SK-N-SH (cell line): Measurements from ENCODE around the gene RFXANK. TPM values are rescaled to one million over a fixed set of nuclear protein-coding genes. Genes with fewer than 3 reads are reported as not detected.
A peak's percentile ranks its signal among the peaks of the same experiment; 100 is the strongest.

Experiments used
- CTCF ChIA-PET: fragments of 300-600, 350-600 bp; formaldehyde crosslinking; extraction: SDS; loops from one replicate; lab custom pipeline; 2021; lab: Yijun Ruan, JAX
- POLR2A ChIA-PET: fragments of 350-600 bp; sonication (Branson Sonifier 250); formaldehyde crosslinking; extraction: SDS; loops from one replicate; lab custom pipeline; 2020; ENCODE audit warnings: antibody characterized with exemption, inconsistent platforms; lab: Yijun Ruan, JAX
- DNase-seq: peaks from one replicate; pipeline ENCODE4 v3.0.0; 2012
- H2AFZ ChIP-seq: fragments of 200-600 bp; sonication (generic); 2 replicates; pipeline ENCODE4 v1.8.1; 2016; ENCODE audit warnings: antibody characterized with exemption, mild to moderate bottlenecking, low read depth
- H3F3A ChIP-seq: fragments of 200-600 bp; sonication (generic); replicated peaks from 2 replicates; pipeline ENCODE3; 2016; ENCODE audit warnings: antibody characterized with exemption, mild to moderate bottlenecking; ENCODE audit not compliant: insufficient read depth
- H3K27ac ChIP-seq, 2 experiments: fragments of 200-500 bp in 1 of 2; fragments of 200-600 bp in 1 of 2; sonication (Bioruptor generic) in 1 of 2; sonication (generic), shearing (Covaris generic) in 1 of 2; 2 replicates each; pipeline versions ENCODE4 v1.5.1 to v1.6.1; 2014 to 2016; ENCODE audit warnings: low read depth in 2 of 2, inconsistent platforms in 1 of 2, low read length in 1 of 2, mild to moderate bottlenecking in 1 of 2, mixed read lengths in 1 of 2
- H3K27me3 ChIP-seq: fragments of 200-600 bp; sonication (generic), shearing (Covaris generic); 2 replicates; pipeline ENCODE4 v1.6.1; 2016; ENCODE audit warnings: mixed run types; ENCODE audit not compliant: insufficient read depth
- H3K36me3 ChIP-seq, 2 experiments: fragments of 200-500 bp in 1 of 2; fragments of 200-600 bp in 1 of 2; sonication (Bioruptor generic) in 1 of 2; sonication (generic) in 1 of 2; replicated peaks in 1 of 2; 2 replicates each; pipeline versions ENCODE3 to v1.5.1; 2014 to 2016; ENCODE audit warnings: low read length in 1 of 2, mild to moderate bottlenecking in 1 of 2; ENCODE audit not compliant: insufficient read depth in 2 of 2, control insufficient read depth in 1 of 2
- H3K4me1 ChIP-seq, 2 experiments: fragments of 200-500 bp in 1 of 2; fragments of 200-600 bp in 1 of 2; sonication (Bioruptor generic) in 1 of 2; sonication (generic), shearing (Covaris generic) in 1 of 2; 2 replicates each; pipeline versions ENCODE4 v1.5.1 to v1.6.1; 2014 to 2016; ENCODE audit warnings: low read depth in 1 of 2, low read length in 1 of 2, mixed run types in 1 of 2; ENCODE audit not compliant: insufficient read depth in 2 of 2, control insufficient read depth in 1 of 2
- H3K4me2 ChIP-seq: fragments of 200-600 bp; sonication (generic), shearing (Covaris generic); 2 replicates; pipeline ENCODE4 v1.6.1; 2017; ENCODE audit warnings: mixed run types
- H3K4me3 ChIP-seq, 2 experiments: fragments of 200-500 bp in 1 of 2; fragments of 200-600 bp in 1 of 2; sonication (Bioruptor generic) in 1 of 2; sonication (generic), shearing (Covaris generic) in 1 of 2; 2 replicates each; pipeline versions ENCODE4 v1.5.1 to v1.8.1; 2014 to 2016; ENCODE audit warnings: low read depth in 2 of 2, inconsistent platforms in 1 of 2, low read length in 1 of 2, mild to moderate bottlenecking in 1 of 2, mixed read lengths in 1 of 2, moderate library complexity in 1 of 2
- H3K79me2 ChIP-seq: fragments of 200-600 bp; sonication (generic); 2 replicates; pipeline ENCODE4 v1.8.1; 2017; ENCODE audit warnings: mild to moderate bottlenecking; ENCODE audit not compliant: insufficient read depth
- H3K9ac ChIP-seq: fragments of 200-600 bp; sonication (generic); 2 replicates; pipeline ENCODE4 v1.6.1; 2017; ENCODE audit warnings: mixed run types
- H3K9me2 ChIP-seq: fragments of 200-600 bp; sonication (generic); 2 replicates; pipeline ENCODE4 v1.6.1; 2017; ENCODE audit warnings: mixed run types
- H3K9me3 ChIP-seq: fragments of 200-600 bp; sonication (generic); 2 replicates; pipeline ENCODE4 v1.6.1; 2017; ENCODE audit warnings: mixed run types, mild to moderate bottlenecking, moderate library complexity
- H4K20me1 ChIP-seq: fragments of 200-600 bp; sonication (generic); 2 replicates; pipeline ENCODE4 v1.6.1; 2017; ENCODE audit warnings: mild to moderate bottlenecking, mixed run types; ENCODE audit not compliant: insufficient read depth
- EP300 ChIP-seq, 2 experiments: IDR thresholded peaks; 2 replicates each; pipeline versions ENCODE4 v1.4.0 to v1.6.1; 2012; ENCODE audit warnings: borderline replicate concordance in 1 of 2, low read depth in 1 of 2, low read length in 1 of 2
- FOXJ3 ChIP-seq: sonication (generic); formaldehyde crosslinking; IDR thresholded peaks from 2 replicates; pipeline ENCODE4 v1.5.1; 2020; ENCODE audit warnings: mild to moderate bottlenecking, missing genetic modification reagents
- FOXM1 ChIP-seq: IDR thresholded peaks from 2 replicates; pipeline ENCODE4 v1.4.0; 2012; ENCODE audit warnings: low read depth, mild to moderate bottlenecking
- MXI1 ChIP-seq: IDR thresholded peaks from 2 replicates; pipeline ENCODE4 v1.6.1; 2012; ENCODE audit warnings: mild to moderate bottlenecking, low read depth, low read length, improper control_type of control experiment
- NFIC ChIP-seq: IDR thresholded peaks from 2 replicates; pipeline ENCODE4 v1.4.0; 2012; ENCODE audit warnings: borderline replicate concordance
- RCOR1 ChIP-seq: fragments of 150-350 bp; IDR thresholded peaks from 2 replicates; pipeline ENCODE4 v1.6.1; 2017; ENCODE audit warnings: antibody characterized with exemption, low read length
- RFX5 ChIP-seq: IDR thresholded peaks from 2 replicates; pipeline ENCODE4 v1.6.1; 2012; ENCODE audit warnings: mild to moderate bottlenecking, improper control_type of control experiment, low read length
- TCF12 ChIP-seq: IDR thresholded peaks from 2 replicates; pipeline ENCODE4 v1.4.0; 2012
- TEAD4 ChIP-seq: IDR thresholded peaks from 2 replicates; pipeline ENCODE4 v1.4.0; 2012; ENCODE audit warnings: mild to moderate bottlenecking, borderline replicate concordance; ENCODE audit not compliant: insufficient read depth
- WGBS: methylation state at CpG from one replicate; pipeline ENCODE4 v1.1.6; 2017; ENCODE audit warnings: low lambda C conversion rate; 5-methylcytosine and 5-hydroxymethylcytosine counted together
- polyA plus RNA-seq, 3 experiments: library from polyadenylated mRNA; depleted of rRNA; stranded (reverse); fragments of >200 nt; gene quantifications; 2 replicates each; pipeline ENCODE4 v1.2.3, GENCODE V29; 2012
- TF ChIP-seq, protein P1 (sequence below): IDR thresholded peaks from 2 replicates; pipeline ENCODE4 v1.4.0; 2012; ENCODE audit warnings: low read depth
- TF ChIP-seq, protein P2 (sequence below): fragments of 150-350 bp; IDR thresholded peaks from 2 replicates; pipeline ENCODE4 v1.6.1; 2017; ENCODE audit warnings: antibody characterized with exemption, low read length, low read depth, borderline replicate concordance
- TF ChIP-seq, protein P3 (sequence below): IDR thresholded peaks from 2 replicates; pipeline ENCODE4 v1.6.1; 2012; ENCODE audit warnings: mild to moderate bottlenecking, low read depth, low read length, moderate library complexity

The RFXANK gene
- polyA plus RNA-seq, 1 of the 3 experiments (the other 2 are of a cell fraction) = 117 TPM

DNA sequence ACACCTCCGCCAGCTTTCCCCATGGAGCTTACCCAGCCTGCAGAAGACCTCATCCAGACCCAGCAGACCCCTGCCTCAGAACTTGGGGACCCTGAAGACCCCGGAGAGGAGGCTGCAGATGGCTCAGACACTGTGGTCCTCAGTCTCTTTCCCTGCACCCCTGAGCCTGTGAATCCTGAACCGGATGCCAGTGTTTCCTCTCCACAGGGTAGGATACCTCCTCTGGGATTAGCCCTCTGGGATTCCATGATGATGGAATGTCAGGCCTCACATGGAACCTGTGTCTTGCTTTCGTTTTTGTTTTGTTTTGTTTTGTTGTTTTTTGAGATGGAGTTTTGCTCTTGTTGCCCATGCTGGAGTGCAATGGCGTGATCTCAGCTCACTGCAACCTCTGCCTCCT is 1.9 kb downstream of the RFXANK start:
- H3K9ac ChIP-seq = peak overlapping the region; percentile 73; the same call in 1 of the 2 replicates
- peak overlapping the region; percentile 69 to 73; a peak in 1 of 4 replicates for H3K4me3 ChIP-seq
- H3K27me3 ChIP-seq = no peaks in the 10 kb centered on the region
- H3K4me1 ChIP-seq = peaks cover 11 to 14% of the 10 kb centered on the region in 2 experiments; a peak in 2 of 4 replicates
- ChIA-PET CTCF (no interaction called here), POLR2A (interaction anchor here (0.7 to 2.5 kb wide), 2 partner anchors 9 to 80 kb away, joined by 3 to 10 read pairs; partner anchors contain the start of gene NR2C2AP)
- peaks cover 7 to 15% of the 10 kb centered on the region in 2 experiments for H3K36me3 ChIP-seq
- H3F3A ChIP-seq = peaks cover 3% of the 10 kb centered on the region
- no peaks in the 10 kb centered on the region for H4K20me1 ChIP-seq
- no peak for TF ChIP-seq EP300 (IDR thresholded peaks at IDR 0.05; ENCODE audit: borderline replicate concordance in 1 of 2, low read depth in 1 of 2, low read length in 1 of 2)
- TF ChIP-seq, protein P1, sequence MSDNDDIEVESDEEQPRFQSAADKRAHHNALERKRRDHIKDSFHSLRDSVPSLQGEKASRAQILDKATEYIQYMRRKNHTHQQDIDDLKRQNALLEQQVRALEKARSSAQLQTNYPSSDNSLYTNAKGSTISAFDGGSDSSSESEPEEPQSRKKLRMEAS = no peak
- no peak for TF ChIP-seq FOXJ3 (CRISPR knock-in tag)
- TF ChIP-seq TEAD4 = no peak
- TF ChIP-seq TCF12 = no peak
- no peak for TF ChIP-seq NFIC
- TF ChIP-seq, protein P2, sequence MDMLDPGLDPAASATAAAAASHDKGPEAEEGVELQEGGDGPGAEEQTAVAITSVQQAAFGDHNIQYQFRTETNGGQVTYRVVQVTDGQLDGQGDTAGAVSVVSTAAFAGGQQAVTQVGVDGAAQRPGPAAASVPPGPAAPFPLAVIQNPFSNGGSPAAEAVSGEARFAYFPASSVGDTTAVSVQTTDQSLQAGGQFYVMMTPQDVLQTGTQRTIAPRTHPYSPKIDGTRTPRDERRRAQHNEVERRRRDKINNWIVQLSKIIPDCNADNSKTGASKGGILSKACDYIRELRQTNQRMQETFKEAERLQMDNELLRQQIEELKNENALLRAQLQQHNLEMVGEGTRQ = no peak
- no peak for TF ChIP-seq RCOR1
- TF ChIP-seq RFX5 = no peak
- no peak for TF ChIP-seq FOXM1
- no peak for TF ChIP-seq MXI1
- no peak overlapping the region for H2AFZ ChIP-seq
- H3K79me2 ChIP-seq = peaks cover 43% of the 10 kb centered on the region
- no peak overlapping the region for H3K27ac ChIP-seq
- no peaks in the 10 kb centered on the region for H3K9me2 ChIP-seq
- H3K4me2 ChIP-seq = peak overlapping the region; percentile 76
- 66% methylated on average over 5 of the region's 5 CpGs for WGBS
- no peaks in the 10 kb centered on the region for H3K9me3 ChIP-seq
- DNase-seq = no peak

GRCh38 chr19:19201697-19202630 is 9.9 kb downstream of the RFXANK start:
- H3K9me2 ChIP-seq = no peaks in the 10 kb centered on the region
- no peak overlapping the region for H2AFZ ChIP-seq
- peak overlapping the region; percentile 93 for H3K4me2 ChIP-seq
- H3K36me3 ChIP-seq = peaks cover under 1 to 29% of the 10 kb centered on the region in 2 experiments
- H4K20me1 ChIP-seq = no peaks in the 10 kb centered on the region
- H3K27ac ChIP-seq = no peak overlapping the region; a peak in 1 of 4 replicates
- peaks cover 3% of the 10 kb centered on the region for H3F3A ChIP-seq
- H3K9me3 ChIP-seq = no peaks in the 10 kb centered on the region
- no peaks in the 10 kb centered on the region for H3K27me3 ChIP-seq
- POLR2A ChIA-PET = interaction anchor here (1.7 kb wide), 1 partner anchor 10 kb away, joined by 5 read pairs; the partner anchor contains the start of gene NCAN
- no peak for TF ChIP-seq RFX5
- TF ChIP-seq, protein P3, sequence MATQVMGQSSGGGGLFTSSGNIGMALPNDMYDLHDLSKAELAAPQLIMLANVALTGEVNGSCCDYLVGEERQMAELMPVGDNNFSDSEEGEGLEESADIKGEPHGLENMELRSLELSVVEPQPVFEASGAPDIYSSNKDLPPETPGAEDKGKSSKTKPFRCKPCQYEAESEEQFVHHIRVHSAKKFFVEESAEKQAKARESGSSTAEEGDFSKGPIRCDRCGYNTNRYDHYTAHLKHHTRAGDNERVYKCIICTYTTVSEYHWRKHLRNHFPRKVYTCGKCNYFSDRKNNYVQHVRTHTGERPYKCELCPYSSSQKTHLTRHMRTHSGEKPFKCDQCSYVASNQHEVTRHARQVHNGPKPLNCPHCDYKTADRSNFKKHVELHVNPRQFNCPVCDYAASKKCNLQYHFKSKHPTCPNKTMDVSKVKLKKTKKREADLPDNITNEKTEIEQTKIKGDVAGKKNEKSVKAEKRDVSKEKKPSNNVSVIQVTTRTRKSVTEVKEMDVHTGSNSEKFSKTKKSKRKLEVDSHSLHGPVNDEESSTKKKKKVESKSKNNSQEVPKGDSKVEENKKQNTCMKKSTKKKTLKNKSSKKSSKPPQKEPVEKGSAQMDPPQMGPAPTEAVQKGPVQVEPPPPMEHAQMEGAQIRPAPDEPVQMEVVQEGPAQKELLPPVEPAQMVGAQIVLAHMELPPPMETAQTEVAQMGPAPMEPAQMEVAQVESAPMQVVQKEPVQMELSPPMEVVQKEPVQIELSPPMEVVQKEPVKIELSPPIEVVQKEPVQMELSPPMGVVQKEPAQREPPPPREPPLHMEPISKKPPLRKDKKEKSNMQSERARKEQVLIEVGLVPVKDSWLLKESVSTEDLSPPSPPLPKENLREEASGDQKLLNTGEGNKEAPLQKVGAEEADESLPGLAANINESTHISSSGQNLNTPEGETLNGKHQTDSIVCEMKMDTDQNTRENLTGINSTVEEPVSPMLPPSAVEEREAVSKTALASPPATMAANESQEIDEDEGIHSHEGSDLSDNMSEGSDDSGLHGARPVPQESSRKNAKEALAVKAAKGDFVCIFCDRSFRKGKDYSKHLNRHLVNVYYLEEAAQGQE = no peak
- H3K79me2 ChIP-seq = peaks cover 21% of the 10 kb centered on the region; the same call in 1 of the 2 replicates
- H3K4me1 ChIP-seq = peaks cover 0 to 11% of the 10 kb centered on the region in 2 experiments; a peak in 1 of 4 replicates
- H3K4me3 ChIP-seq = peak overlapping the region; percentile 65 to 79
- peak overlapping the region; percentile 88; the same call in 1 of the 2 replicates for H3K9ac ChIP-seq
- CTCF ChIA-PET = interaction anchor here (0.7 to 1.5 kb wide), 7 partner anchors 9 to 288 kb away, joined by 3 to 6 read pairs (median 3); partner anchors contain the start of genes BORCS8 and RFXANK
- WGBS = 80% methylated on average over 11 of the region's 19 CpGs
- no peak for DNase-seq
